ENCODE measurements around the gene ZNF283. TPM values are rescaled to one million over a fixed set of nuclear protein-coding genes. Genes with fewer than 3 reads are reported as not detected.
"Not testable (repeated sequence)": the region's sequence is repeated elsewhere in the genome, so short reads cannot be mapped to it uniquely, and the experiment has no call there.

The ZNF283 gene
- polyA plus RNA-seq, 10 donors = 6.4 to 13.5 (median 10.1) TPM

- no peak for DNase-seq
Observed at GRCh38 chr19:43847246-43847645, 20.1 kb downstream of the ZNF283 start.

GRCh38 chr19:43847884-43848283 is 20.8 kb downstream of the ZNF283 start:
- no peak for DNase-seq

GRCh38 chr19:43848821-43849220 is 21.7 kb downstream of the ZNF283 start:
- DNase-seq = no peak

GRCh38 chr19:43858174-43858573 is 31.1 kb downstream of the ZNF283 start:
- no peak for DNase-seq

- DNase-seq = not testable (repeated sequence)
Observed at GRCh38 chr19:43866923-43867322, 39.8 kb downstream of the ZNF283 start.

- no peak for DNase-seq
Observed at GRCh38 chr19:43872547-43873336, 45.6 kb downstream of the ZNF283 start.

GRCh38 chr19:43880483-43880882 is 53.4 kb downstream of the ZNF283 start:
- DNase-seq = no peak

GRCh38 chr19:43883864-43884263 is 56.7 kb downstream of the ZNF283 start, which contains the start of gene ZNF404:
TSS of gene ZNF404 (minus strand) at chr19:43883964.
- no peak for DNase-seq

- no peak for DNase-seq
Observed at GRCh38 chr19:43895727-43896308, 68.7 kb downstream of the ZNF283 start.

Other genes with a start within 250 kb of the ZNF283 start
- gene IRGQ, start 231.2 kb upstream of the ZNF283 start, polyA plus RNA-seq (ENCODE audit: insufficient read length in 10 of 10) = 10 to 100 TPM in 7 of 10 donors, 1 to 10 TPM in 3; 9.0 to 18.6 (median 11.2) TPM
- 10 to 100 TPM in 2 of 10 donors, 1 to 10 TPM in 8; 7.2 to 11.8 (median 9.3) TPM for gene ZNF576, start 230.7 kb upstream of the ZNF283 start, polyA plus RNA-seq (ENCODE audit: insufficient read length in 10 of 10)
- under 1 TPM; 0.13 to 0.75 (median 0.36) TPM for gene SRRM5, start 215.2 kb upstream of the ZNF283 start, polyA plus RNA-seq (ENCODE audit: insufficient read length in 10 of 10)
- 10 to 100 TPM; 38.1 to 76.5 (median 44.3) TPM for gene ZNF428, start 207.7 kb upstream of the ZNF283 start, polyA plus RNA-seq (ENCODE audit: insufficient read length in 10 of 10)
- 10 to 100 TPM in 3 of 10 donors, 1 to 10 TPM in 7; 5.6 to 19.4 (median 8.7) TPM for gene CADM4, start 187.5 kb upstream of the ZNF283 start, polyA plus RNA-seq (ENCODE audit: insufficient read length in 10 of 10)
- 10 to 100 TPM in 1 of 10 donors, 1 to 10 TPM in 9; 4.8 to 10.1 (median 7.0) TPM for gene PLAUR, start 157.2 kb upstream of the ZNF283 start, polyA plus RNA-seq (ENCODE audit: insufficient read length in 10 of 10)
- gene IRGC, start 111.2 kb upstream of the ZNF283 start, polyA plus RNA-seq (ENCODE audit: insufficient read length in 10 of 10) = not detected
- gene SMG9, start 72.4 kb upstream of the ZNF283 start, polyA plus RNA-seq (ENCODE audit: insufficient read length in 10 of 10) = 10 to 100 TPM; 26.4 to 50.0 (median 33.7) TPM
- 1 to 10 TPM in 3 of 10 donors, under 1 TPM in 6, not detected in 1; 0.23 to 1.4 (median 0.85) TPM for gene KCNN4, start 46.3 kb upstream of the ZNF283 start, polyA plus RNA-seq (ENCODE audit: insufficient read length in 10 of 10)
- gene LYPD5, start 24.9 kb upstream of the ZNF283 start, polyA plus RNA-seq (ENCODE audit: insufficient read length in 10 of 10) = under 1 TPM; 0.31 to 0.74 (median 0.53) TPM
- 10 to 100 TPM in 2 of 10 donors, 1 to 10 TPM in 8; 5.5 to 13.9 (median 7.0) TPM for gene ZNF404, start 56.6 kb downstream of the ZNF283 start, polyA plus RNA-seq (ENCODE audit: insufficient read length in 10 of 10)
- 10 to 100 TPM; 11.9 to 16.3 (median 13.5) TPM for gene ZNF45, start 108.0 kb downstream of the ZNF283 start, polyA plus RNA-seq (ENCODE audit: insufficient read length in 10 of 10)
- gene ZNF221, start 123.9 kb downstream of the ZNF283 start, polyA plus RNA-seq (ENCODE audit: insufficient read length in 10 of 10) = 1 to 10 TPM; 2.3 to 5.4 (median 3.0) TPM
- 1 to 10 TPM; 6.4 to 8.7 (median 7.8) TPM for gene ZNF155, start 156.9 kb downstream of the ZNF283 start, polyA plus RNA-seq (ENCODE audit: insufficient read length in 10 of 10)
- gene ZNF230, start 175.6 kb downstream of the ZNF283 start, polyA plus RNA-seq (ENCODE audit: insufficient read length in 10 of 10) = 1 to 10 TPM; 2.3 to 3.7 (median 3.0) TPM
- gene ZNF222, start 198.1 kb downstream of the ZNF283 start, polyA plus RNA-seq (ENCODE audit: insufficient read length in 10 of 10) = 1 to 10 TPM; 3.9 to 5.6 (median 4.9) TPM
- gene ZNF223, start 224.7 kb downstream of the ZNF283 start, polyA plus RNA-seq (ENCODE audit: insufficient read length in 10 of 10) = 1 to 10 TPM; 3.3 to 5.9 (median 4.9) TPM
- 1 to 10 TPM; 1.7 to 3.9 (median 2.6) TPM for gene ZNF284, start 244.8 kb downstream of the ZNF283 start, polyA plus RNA-seq (ENCODE audit: insufficient read length in 10 of 10)

All from muscle of back (tissue), 11 donors.